GM12801 (cell line): ENCODE measurements around the gene SEC14L3.

ENCODE experiments used
- CTCF ChIP-seq: IDR thresholded peaks from one replicate; pipeline ENCODE4 v1.5.1; 2011; ENCODE audit warnings: control low read depth; ENCODE audit not compliant: insufficient read length; ENCODE audit errors: extremely low read depth

Gene SEC14L3

GRCh38 chr22:30486118-30486517 lies 14.3 kb upstream of the SEC14L3 start:
- no peak for TF ChIP-seq CTCF

GRCh38 chr22:30485362-30485988 lies 13.7 kb upstream of the SEC14L3 start:
- TF ChIP-seq CTCF, result no peak

GRCh38 chr22:30483169-30483568 lies 11.4 kb upstream of the SEC14L3 start:
- TF ChIP-seq CTCF, result no peak

- no peak for TF ChIP-seq CTCF
Observed at GRCh38 chr22:30481711-30482110, 9.9 kb upstream of the SEC14L3 start.

GRCh38 chr22:30479981-30480380 lies 8.2 kb upstream of the SEC14L3 start:
- TF ChIP-seq CTCF, result no peak

- no peak for TF ChIP-seq CTCF
Observed at GRCh38 chr22:30474683-30475424, 3.0 kb upstream of the SEC14L3 start.

- TF ChIP-seq CTCF, result no peak
Observed at GRCh38 chr22:30474121-30474520, 2.3 kb upstream of the SEC14L3 start.
